Stimulated activated CD4-positive, alpha-beta T cell treated with anti-CD3 and anti-CD28 coated beads, Interleukin-12 subunit alpha, Interleukin-12 subunit beta, amount 100 ng/mL, for 48 hours (primary cell): ENCODE measurements around the gene CWC22.
"Not testable (repeated sequence)": the region's sequence is repeated elsewhere in the genome, so short reads cannot be mapped to it uniquely, and the experiment has no call there.

ENCODE experiments used
- DNase-seq, 3 donors: peaks; one replicate each; pipeline ENCODE4 v3.0.0-alpha.2; 2020; ENCODE audit warnings: low read depth in 2 of 3, low spot score in 1 of 3

Gene CWC22

GRCh38 chr2:180003559-180003958, 3.5 kb downstream of the CWC22 start:
- no peak for DNase-seq

GRCh38 chr2:180003073-180003472, 4.0 kb downstream of the CWC22 start:
- DNase-seq = no peak

DNA sequence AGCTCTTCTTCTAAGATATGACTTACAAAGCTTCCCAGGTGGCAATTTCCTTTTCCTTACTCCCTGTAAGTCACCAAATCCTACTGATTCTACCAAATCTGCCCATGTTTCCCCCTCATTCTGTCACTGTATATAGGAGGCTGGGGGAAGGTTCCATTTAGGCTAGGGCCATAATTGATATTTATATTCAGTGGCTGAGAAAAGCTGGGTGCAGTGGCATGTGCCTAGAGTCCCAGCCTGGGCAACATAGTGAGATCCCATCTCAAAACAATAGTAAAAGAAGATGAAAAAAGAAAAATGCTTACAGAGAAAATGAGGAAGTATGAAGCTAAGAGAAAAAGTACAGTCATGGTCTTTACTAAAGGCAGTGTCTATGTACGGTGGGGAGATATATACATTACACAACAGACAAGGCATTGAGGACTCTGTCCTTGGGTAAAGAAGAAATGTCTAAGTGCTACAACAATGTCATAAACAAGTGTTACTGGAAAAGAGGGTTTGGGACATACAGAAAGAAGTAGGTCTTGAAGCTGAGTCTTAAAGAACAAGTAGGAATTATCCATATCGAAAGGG, 4.8 kb downstream of the CWC22 start:
- DNase-seq = no peak

GRCh38 chr2:180001726-180002125, 5.4 kb downstream of the CWC22 start:
- no peak for DNase-seq

GRCh38 chr2:180000434-180000833, 6.7 kb downstream of the CWC22 start:
- DNase-seq = no peak

DNA sequence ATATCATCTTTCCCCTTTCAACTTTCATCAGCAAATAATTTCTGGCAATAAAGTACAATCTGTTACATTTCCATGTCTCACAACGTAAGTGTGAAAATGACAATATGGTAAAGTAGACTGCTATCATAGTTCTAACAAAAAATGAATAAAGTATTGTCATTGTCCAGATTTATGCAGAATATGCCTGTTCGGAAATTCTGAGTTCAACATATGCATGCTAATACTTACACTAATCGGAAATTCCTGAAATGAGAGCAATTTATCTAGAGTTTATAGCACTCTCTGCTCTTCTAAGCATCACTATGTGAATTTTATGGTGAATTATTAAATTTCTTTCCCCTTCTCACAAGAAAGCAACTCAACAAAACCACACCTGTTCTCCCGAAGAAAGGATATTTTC, 8.1 kb downstream of the CWC22 start:
- no peak for DNase-seq

DNA sequence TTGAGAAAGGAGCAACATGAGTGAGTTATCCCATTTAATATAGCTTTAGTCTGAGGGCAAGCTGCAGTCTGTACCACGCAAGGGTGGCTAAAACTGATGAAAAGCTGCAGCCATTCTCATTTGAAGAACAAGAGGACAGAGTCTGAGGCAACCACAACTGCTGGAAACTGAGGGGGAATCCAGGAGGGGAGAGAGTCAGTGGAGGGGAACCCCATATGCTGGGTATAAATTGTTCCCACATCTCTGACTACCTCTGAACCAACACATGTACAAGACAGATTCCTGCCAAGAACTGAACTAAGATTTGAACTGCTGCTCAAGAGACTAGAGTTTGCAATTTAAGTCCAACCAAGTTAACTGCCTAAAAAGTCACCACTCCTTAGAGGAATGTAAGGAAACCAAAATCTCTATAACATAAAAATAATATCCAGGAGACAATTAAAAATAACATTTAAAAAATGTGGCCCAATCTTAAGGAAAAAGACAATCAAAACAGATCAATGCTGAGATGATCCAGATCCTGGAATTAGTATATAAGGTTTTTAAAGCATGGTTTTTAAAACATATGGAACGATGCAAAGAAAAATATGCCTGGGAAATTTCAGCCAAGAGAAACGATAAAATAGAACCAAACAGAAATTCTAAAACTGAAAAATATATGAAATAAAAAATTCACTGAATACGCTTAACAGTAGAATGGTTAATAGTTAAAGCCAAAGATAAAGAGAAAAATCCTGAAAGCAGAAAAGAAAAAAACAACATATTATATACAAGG, 11.2 kb downstream of the CWC22 start:
- no peak for DNase-seq

DNA sequence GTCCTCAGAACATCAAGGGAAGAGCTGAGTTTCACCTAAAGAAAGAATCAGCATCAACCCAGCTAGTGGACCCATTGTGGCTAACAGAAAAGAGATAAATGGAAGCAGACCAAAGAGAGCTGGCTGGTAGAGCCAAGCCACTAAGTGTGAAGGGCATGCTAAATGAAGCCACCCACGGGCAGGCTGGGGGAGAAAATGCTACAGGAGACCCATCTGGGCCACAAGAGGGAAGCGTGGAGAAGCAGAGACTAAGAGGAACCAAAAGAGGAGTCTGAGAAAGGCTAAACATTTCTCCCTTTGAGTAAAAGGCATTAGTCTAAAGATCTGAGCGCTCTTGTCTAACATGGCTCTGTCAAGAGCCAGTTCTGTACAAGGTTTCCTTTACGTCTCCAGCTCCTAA, 15.8 kb downstream of the CWC22 start:
- no peak for DNase-seq

- no peak for DNase-seq
Measured at GRCh38 chr2:179990676-179991317, 16.3 kb downstream of the CWC22 start.

GRCh38 chr2:179987916-179988315, 19.2 kb downstream of the CWC22 start:
- no peak for DNase-seq

- no peak for DNase-seq
Measured at GRCh38 chr2:179985163-179985820, 21.8 kb downstream of the CWC22 start.

DNA sequence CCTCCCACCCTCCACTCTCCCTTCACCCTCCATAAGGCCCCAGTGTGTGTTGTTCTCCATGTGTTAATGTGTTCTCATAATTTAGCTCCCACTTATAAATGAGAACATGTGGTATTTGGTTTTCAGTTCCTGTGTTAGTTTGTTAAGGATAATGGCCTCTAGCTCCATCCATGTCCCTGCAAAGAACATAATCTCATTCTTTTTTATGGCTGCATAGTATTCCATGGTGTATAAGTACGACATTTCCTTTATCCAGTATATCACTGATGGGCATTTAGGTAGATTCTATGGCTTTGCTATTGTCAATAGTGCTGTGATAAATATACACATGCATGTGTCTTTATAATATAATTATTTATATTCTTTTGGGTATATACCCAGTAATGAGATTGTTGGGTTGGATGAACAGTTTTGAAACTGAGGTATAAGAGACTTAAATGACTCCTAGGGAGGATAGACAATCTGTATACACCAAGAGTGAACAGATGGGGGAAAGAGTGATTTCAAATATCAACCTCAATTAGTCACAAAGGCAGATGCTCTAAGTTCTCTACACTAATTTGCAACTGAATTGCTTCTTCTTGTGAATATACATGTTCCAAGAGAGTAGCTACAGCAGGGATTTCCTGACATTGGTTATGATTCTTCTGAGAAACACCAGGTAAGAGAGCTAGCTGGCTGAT, 23.7 kb downstream of the CWC22 start:
- no peak for DNase-seq

- DNase-seq = no peak
Measured at GRCh38 chr2:179981085-179981484, 26.0 kb downstream of the CWC22 start.

- no peak for DNase-seq
Measured at GRCh38 chr2:179974761-179975160, 32.3 kb downstream of the CWC22 start.

DNA sequence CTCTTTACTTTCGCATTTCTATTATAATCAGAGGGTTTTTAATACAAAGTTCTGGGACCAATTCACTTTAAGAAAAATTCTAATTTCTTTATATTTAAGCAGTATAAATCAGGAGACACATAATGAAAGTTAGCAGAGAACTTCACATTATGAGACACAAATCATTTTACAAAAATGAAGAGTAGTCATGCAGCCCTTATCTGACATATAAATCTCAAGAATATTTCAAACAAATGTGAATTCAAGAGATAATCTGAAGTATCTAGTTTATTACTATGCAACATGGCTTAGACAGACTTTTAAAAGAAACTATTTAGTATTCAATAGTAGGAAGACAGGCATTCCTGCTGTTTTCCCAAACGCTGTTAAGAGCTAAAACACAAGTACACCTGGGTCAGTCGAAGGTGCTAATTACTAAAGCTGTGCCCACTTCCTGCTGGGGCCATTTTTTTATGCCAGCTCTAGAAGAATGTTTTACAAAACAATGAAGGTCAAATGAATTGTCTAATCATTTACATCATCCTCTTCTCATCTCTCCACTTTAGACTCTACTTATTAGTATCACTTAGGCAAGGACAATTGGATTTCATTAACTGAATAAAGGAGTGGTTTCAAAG, 40.2 kb downstream of the CWC22 start:
- no peak for DNase-seq

DNA sequence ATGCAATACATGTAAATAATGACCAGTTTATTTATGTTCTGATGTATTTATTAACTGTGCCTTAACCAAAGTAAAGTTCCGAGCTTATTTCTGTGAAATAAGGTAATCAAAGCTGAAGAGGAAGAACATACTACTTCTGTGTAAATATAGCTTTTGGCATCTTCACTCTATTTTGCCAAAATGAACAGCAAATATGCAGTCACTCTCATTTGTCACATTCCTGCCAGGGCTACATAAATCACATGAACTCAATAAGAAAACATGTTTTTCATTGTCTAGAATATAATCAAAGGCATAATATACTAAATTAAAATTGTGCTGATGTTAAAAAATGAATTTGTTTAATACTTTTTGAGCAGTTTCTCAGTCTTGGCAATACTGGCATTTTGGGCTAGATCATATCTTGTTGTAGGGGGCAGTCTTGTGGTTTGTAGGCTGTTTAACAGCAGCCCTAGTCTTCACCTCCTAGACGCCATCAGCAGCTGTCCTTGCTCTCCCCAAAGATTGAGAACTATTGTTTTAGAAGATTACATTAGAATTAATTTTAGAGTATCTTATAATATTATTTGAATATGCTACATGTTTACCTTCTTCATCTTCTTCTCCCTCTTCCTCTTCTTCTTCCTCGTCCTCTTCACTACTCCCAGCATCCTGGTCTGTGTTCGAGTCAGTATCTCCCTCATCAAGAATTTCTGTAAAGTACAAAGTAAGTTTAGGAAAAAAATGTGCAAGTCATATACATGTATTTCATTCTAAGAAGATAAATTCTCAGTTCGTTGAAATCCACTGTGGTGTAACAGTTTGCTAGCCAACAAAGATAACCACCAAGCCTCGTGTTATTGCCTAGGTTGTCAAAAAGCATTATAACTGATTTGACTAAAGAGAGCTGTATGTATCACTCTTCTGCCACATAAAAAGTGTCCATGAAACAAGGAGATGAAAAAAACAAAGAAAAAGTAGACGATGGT, 41.5 kb downstream of the CWC22 start:
- DNase-seq = no peak

GRCh38 chr2:179963626-179964025, 43.5 kb downstream of the CWC22 start:
- no peak for DNase-seq

- not testable (repeated sequence) for DNase-seq
Measured at GRCh38 chr2:179958251-179958650, 48.8 kb downstream of the CWC22 start.

- no peak for DNase-seq
Measured at GRCh38 chr2:179954026-179954425, 53.1 kb downstream of the CWC22 start.

DNA sequence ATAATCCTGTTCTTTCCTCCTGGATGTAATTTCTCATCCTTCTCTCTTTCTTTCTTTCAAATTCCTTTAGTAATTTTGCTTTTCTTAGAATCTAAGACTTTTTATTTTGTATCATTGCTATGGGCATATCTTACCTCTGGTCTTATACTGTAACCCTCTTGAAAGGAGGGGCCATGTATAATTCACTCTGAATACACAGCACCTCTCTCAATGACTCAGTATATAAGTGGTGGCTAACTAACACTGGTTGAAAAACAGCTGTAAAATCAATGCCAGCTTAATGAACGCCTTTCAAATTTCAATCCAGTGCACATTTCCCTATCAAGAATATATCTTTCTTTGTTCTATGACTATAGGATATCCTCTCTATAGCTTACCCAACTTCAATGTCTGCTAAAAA, 53.7 kb downstream of the CWC22 start:
- DNase-seq = no peak
